LHCN-M2 (cell line): Measurements from ENCODE around the gene SGTA. TPM values are rescaled to one million over a fixed set of nuclear protein-coding genes. Genes with fewer than 3 reads are reported as not detected.
A peak's percentile ranks its signal among the peaks of the same experiment; 100 is the strongest.

Experiments
- DNase-seq: peaks from one replicate; pipeline ENCODE4 v3.0.0-alpha.2; 2012; ENCODE audit warnings: low read depth
- total RNA-seq: library from RNA; depleted of rRNA; stranded (reverse); fragments of >200 nt; gene quantifications from 2 replicates; pipeline ENCODE4 v1.2.3, GENCODE V29; 2014

SGTA gene
- total RNA-seq, 1 experiment from 2014 or later: 92.7 TPM

DNA sequence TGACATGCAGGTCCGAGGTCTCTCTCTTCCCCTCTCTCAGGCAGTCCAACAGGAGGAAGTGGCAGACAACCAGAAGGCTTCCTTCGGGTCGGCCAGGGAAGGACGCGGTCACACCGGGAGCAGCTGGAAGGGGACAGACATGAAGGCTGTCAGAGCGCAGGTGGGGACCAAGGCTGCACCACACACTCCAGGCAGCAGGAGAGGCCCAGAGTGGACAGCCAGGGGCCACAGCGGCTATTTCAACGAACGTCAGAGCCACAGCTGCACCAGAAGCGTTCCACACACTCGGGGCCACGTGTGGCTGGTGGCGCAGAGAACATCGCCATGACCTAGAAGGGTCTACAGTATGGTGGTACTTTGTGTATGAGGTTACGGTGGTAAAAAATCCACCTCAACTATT is 27.3 kb downstream of the SGTA start:
- DNase-seq: no peak

DNA sequence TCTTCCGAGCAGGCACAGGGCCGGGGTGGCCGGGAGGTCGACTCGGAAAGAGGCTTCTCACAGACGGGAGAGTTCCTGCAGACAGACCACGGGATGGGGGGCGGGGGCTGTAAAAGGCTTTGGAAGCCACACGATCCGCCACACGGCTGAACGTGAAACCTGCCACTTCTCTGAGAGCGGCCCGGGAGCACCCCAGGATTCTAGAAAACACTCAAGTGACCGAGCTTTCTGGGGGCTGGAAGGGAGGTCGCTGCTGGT is 27.7 kb downstream of the SGTA start:
- no peak for DNase-seq

DNA sequence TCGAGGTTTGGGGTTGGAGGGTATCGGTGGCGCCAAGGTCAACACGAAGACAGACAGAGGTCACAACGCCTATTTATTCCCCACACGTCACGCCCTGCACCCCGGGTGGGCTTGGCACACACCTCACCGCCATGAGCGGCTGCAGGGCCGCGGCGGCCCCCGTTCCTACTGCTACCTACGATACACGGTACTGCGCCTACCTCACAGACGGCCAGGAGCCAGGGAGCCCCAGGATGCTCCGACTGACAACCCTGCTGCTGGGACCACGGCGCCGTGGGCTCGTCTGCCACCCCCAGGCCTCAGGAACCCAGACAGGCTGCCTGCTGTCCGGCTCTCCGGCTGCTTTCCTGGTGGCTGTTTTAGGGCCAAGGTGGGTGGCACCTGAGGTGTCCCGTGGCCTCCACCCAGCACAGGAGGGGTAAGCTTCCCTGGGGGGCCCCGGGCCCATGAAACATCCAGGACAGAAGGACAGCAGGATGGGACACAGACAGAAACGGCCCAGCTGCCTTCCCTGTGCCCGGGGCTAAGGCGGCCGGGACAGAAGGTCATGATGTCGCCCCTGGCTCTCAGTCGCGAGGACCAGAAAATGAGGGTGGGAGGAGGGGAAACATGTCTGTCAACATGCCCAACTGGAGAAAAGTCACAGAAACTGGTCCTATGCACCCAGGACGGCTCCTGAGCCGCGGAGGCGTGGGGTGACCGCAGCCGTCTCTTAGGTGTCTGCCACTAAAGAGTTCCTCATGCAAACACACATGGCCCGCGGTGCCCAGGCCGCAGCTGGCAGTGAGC is 28.2 kb downstream of the SGTA start:
- no peak for DNase-seq

DNA sequence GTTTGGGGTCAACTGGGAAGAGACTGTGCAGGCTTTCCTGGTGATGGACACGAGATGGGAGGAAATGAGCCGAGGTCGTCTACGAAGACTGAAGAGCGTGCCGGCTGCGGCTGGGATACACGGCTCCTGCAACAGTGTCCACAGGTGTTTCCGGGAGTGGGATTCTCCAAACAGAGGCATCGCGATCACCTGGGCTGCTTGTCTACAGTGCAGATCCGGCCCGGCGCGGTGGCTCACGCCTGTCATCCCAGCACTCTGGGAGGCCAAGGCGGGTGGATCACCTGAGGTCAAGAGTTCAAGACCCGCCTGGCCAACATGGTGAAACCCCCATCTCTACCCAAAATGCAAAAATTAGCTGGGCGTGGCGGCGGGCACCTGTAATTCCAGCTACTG is 31.6 kb downstream of the SGTA start:
- no peak for DNase-seq

DNA sequence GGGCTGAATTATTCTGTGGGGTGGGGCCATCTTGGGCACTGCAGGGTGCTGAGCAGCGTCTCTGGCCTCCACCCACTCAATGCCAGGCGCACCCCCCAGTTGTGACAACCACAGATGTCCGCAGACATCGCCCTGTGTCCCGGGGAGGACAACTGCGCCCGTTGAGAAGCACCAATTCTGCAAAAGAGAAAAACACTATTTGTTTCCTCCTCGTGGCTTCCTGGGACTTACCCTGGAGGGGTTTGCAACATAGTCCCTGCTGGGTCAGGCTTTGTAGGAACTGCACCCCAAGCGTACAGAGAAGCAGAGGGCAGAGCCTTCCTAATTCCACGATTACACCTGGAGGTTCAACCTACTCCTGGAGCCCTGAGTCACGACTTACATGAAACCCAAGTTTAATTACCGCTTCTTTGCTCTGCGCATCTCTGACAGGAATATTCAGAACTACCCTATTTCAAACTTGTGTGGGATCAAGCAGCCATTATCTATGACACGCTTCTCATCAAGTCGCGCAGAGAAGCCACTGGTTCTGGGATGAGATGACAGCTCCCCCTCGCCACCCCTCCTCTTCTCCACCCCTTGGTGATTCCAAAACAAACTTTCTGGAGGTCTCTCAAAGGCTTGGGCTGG is 32.1 kb downstream of the SGTA start:
- no peak for DNase-seq

DNA sequence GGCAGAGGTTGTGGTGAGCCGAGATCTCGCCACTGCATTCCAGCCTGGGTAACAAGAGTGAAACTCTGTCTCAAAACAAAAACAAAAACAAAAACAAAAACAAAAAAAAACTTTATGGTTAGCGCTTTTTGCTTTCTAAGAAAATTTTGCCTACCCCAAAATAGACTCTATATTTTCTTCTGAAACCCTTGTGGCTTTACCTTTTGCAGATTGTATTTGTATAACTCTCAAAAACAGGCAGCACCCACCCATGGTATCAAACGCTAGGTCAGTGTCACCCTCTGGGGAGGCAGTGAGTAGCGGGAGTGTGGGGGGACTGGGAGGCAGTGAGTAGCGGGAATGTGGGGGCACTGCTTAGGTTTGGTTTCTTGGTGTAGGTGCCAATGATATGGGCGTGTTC is 35.7 kb downstream of the SGTA start:
- DNase-seq: no peak

DNA sequence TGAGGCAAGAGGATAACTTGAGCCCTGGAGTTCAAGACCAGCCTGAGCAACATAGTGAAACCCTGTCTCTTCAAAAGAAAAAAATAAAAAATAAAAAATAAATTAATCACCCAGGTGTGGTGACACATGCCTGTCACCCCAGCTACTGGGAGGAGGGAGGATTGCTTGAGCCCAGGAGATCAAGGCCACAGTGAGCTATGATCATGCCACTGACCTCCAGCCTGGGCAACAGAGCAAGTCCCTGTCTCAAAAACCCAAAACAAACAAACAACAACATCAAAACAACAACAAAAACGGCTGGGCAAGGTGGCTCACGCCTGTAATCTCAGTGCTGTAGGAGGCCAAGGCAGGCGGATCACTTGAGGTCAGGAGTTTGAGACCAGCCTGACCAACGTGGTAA is 39.0 kb downstream of the SGTA start:
- no peak for DNase-seq

DNA sequence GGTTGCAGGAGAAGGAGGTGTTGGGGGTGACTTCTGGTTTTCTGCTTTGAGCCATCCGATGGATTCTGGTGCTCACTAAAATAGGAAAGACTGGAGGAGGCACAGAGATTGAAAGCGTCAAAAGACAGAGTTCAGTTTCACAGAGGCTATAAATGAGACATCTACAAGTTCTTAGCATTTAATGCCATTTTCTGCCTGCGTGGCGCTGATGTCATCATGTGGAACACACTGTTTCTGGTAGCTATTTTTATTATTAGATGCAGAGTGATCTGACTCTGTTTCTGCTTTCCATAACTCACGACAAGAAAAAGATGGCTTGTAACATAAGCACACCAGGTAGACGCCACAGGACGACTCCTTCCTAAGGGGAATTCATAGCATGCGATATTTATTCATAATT is 40.0 kb downstream of the SGTA start:
- no peak for DNase-seq

DNA sequence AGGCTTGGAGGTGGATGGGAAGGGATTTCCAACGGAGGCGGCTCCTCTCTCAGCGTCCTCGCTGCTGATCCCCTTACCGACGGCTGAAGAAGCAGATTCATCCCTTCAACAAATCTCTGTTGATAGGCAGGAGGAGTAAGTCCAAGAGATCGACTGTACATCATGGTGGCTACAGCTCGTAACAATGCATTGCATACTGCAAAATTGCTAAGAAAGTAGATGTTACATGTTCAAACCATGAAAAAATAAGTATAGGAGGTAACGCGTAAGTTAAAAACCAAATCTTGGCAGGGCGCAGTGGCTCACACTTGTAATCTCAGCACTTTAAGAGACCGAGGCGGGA is 42.8 kb downstream of the SGTA start:
- DNase-seq: no peak

DNA sequence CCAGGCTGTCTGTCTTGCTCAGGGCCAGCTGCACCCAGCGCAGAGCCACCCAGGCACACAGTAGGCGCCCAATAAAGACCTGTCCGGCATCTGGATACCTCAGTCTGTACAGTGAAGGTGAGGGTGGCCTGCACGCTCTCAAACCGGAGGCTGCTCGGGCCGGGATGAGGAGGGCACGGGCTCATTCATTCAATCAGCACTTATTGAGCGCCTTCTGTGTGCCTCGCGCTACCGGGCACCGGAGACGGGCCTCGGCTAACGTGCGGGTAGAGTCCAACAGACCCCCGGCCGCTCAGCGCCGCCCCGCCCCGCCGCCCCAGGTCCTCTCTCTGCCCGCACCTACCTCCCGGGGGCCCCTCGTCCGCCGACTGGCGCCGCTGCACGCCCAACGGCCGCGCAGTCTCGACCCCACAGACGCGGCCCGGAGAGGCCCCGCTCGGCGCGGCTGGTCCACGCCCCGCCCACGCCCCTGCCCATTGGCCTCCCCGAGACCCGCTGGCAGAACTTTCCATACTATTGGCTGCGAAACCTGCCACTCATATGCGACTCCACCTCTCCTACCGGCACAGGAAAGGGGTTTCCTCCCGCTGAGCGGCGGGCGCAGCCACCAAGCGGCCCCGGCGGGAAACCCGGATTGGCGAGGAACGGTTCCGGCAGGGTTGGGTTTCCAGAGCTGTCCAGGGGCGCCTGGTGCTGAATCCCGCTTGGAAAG is 43.3 kb downstream of the SGTA start, which contains the start of gene SLC39A3:
Gene SLC39A3 (minus strand): TSS at position 416 of the 712 bp plus-strand sequence. CDS start 2,760 bp downstream, outside the sequence.
- peak; percentile 97 for DNase-seq

DNA sequence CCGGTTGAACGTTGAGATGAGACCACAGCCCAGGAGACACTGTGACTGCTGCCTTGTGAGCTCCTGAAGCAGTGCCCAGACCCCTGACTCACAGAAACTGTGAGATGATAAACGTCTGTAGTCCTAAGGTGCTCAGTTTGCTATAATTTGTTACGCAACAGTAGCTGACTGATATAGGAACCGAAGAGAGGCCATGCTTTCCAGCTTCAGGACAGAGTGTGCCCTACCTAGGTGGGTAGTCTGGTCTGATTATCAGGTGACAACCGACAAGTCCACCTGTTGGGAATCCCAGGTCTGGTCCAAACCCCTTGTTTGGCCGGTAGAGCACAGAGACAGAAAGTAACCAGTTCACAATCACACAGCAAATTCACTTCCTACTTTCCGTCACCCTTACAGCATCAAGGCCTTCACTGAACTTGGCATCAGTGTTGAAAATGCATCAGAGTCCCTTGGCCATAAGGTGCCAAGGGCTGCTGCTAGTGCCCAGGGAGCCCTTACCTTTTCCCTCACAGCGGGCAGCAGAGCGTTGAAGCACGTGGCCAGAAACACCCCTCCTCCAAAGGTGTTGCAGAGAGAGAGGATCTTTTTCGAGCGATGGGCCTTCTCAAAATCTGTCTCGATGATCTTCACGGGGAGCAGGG is 46.4 kb downstream of the SGTA start:
- DNase-seq: no peak

DNA sequence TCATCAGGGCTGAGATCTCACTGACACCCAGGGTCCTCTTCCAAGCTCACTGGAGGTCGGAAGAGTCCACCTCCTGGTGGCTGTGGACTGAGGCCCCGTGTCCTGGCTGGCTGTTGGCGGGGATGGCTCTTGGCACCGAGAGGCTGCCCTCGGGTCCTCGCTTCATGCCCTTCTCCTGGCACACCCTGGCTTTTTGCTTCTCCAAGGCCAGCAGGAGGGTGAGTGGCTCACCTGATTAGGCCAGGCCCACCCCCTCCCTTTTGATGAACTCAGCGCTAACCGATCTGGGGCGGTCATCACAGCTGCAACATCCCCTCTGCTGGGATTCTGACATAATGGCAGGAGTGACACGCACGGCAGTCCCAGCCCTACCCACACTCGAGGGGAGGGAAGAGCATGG is 47.7 kb downstream of the SGTA start:
- DNase-seq: no peak

DNA sequence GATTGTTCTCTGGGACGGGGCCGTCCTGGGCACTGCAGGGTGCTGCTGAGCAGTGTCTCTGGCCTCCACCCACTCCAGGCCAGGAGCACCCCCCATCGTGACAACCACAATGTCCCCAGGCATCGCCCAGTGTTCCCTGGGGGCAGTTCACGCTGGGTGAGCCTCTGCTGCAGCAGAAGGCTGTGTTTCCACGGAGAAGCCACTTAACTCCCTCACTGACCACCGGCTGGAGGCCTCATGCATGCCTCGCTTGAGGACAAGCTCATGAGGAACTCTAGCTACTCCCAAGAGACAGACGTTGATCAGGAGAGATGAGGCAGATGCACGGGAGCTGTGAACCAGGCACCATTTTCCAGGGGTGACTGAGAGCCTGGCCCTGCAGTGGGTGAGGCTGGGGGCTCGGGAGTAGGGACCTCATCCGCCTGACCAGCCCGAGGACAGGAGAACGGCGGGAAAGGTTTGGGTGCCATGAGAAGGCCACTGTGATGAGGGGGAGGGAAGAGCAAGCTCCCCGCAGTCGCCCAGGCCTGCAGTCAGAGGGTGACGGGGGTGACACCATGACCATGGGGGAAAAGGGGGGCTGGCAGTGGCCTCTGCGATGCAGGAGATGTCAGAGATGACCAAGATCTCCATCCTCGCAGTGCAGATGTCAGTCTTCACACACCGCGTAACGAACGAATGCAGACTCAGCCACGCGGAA is 48.3 kb downstream of the SGTA start:
- DNase-seq: no peak

DNA sequence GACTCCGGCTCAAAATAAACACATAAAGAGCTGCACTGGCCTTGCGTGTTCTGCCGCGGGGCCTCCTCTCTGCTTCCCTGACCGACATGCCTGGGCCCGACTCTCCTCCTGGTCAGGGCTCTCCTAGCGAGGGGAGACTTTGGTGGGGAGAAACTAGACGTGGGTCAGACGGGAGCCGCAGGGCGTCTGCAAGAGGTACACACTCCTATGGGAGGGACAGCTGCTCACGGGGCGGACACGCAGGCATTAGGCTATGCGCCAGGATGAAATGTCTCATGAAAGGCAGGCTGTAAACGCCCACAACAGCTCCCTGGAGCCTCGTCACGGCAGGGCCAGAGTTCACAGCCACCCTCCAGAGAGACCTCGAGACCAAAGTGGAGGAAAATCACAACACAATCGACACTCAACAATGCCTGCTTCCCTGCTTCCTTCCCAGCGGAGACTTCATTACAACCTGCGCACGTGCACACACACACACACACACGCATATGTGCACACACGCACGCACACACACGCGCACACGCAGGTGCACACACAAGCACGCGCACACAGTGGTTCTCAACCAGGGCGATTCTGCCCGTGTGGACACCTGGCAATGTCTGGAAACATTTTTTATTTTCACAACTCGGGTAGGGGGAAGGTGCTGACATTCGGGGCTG is 49.0 kb downstream of the SGTA start:
- no peak for DNase-seq

DNA sequence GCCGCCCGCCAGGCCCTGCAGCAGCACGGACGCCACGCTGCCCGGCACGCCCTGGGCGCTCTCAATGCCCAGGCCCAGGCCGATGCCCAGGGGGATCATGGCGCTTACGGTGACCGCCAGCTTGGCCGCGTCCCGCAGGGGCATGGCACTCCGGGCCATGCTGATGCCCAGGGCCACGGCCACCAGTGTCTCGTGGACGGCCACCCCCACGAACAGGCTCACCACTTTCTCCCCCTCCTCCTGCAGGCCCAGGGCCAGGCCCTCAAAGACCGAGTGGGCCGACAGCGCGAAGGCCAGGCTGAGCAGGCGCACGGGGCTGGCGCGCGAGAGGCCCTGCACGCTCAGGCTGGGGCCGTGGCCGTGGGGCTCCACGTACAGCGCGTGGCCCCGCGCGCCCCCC is 50.2 kb downstream of the SGTA start:
- no peak for DNase-seq

DNA sequence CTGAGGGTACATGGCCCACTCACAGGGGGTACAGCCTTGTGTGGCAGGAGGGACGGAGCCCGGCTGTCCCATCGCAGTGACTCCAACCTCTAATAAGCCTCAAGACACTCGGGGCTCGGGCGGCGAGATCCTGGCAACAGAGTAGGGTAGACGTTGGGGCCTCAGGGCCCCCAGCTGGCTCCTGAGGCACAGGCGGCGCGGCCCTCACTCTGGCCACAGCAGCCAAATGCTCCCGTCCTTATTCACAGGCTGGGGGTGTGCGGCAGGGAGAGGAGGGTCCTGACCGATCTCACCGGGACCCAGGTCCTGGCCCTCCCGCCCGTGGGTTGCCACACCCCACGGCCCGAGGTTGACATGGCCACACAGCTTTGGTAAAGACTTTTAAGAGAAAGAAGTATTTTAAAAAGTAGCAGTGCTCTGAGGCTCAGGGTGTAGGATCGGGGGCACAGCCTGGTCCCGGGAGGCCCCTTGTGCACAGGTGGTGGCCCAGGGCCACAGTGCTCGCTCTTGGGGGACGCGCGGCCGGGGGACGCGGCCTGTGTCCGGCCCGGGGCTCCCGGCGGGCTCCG is 50.8 kb downstream of the SGTA start:
- no peak for DNase-seq

DNA sequence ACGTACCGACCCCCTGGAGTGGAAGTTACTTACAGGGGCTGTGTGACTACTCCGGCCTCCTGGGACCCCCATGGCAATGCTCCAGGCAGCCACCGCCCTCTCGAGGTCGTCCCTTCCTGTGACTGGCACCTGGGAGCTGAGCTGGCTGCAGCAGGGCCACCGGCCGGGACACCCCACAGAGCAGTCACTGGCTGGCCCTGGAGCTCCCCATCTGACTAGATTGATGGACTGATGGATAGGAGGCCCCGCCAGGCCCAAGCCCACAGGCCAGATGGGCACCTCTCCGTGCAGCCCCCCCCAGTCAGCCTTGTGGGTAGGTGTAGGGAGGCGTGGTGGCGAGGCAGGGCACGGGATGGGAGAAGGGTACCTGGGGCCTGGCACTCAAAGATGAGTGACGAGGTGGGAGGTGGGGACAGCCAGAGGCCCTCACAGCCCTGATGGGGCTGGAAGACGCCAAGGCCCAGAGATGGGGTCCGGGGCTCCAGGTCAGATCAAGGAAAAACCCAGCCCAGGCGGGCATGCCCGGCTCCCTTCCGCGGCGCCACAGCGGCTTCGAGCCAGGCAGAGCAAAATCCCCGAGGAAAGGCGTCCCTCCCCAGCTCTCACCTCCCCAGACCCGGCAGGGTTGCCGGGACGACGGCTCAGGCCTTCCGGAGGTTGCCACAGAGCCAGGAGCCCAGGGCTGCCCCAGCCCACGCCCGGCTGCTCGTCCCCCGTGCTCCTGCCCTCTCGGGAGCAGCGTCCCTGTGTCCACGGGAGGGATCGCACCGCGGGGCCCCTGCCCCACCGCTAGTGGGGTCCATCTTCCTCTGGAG is 51.7 kb downstream of the SGTA start:
- no peak for DNase-seq

DNA sequence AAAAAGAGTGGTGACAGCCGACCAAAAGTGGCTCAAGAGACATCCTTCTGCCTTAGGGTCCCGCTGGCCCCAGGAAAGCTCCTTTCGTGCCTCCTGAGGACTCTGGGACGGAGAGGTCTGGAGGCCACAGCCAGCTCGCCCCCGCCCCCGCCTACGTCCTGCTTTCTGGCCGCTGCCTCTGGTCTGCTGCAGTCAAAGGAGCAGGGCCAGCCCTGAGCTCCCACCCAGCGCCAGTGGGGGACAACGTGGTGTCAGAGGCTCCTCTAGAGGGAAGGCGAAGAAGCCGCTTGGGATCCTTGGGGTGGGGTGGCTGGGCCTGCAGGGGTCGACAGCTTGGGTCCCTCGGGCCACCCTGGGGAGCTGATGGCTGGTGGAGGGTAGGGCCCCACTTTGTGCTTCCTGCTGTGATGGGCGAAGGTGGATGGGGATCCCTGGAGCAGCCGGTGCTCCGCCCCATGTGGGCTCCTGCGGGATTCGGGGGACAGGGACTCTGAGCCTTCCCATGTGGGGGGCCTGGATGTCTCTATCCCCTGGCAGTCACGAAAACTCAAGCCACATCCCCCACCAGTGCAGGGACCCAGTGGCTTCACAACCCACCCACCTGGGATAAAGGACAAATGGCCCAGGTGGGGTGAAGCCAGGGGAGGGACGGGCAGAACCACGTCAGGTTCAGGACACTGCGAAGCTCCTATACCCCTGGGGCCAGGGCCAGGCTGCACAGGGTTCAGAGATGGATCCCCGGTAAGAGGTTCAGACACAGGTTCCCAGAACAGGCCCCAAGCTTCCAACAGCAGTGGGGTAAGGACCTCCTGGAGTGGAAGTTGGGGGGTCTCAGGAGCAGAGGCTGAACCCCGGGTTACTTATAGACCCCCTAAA is 52.9 kb downstream of the SGTA start:
- no peak for DNase-seq

DNA sequence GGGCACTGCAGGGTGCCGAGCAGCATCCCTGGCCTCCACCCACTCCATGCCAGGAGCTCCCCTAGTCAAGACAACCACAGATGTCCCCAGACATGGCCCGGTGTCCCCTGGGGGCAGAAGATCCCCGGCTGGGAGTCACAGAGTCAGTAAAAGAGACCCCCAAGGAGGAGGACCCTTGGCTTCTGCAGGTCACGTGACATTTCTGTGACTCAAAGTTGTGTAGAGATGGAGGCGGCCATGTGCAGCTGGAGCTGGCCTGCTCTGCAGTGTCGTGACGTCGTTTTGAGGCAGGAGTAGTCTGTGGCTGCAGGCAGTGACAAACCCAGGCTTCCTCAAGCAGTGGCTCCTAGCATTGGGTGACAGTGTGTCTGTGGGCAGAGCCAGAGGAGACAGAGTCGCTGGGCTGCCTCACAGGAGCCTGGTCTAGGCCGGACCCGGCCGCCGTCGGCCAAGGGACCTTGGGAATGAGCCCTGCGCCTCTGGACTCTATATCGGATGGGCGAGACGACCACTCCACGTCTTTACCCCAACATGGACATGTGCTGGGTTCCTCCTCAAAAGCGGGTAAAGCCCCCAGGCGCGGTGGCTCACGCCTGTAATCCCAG is 54.2 kb downstream of the SGTA start:
- DNase-seq: no peak
